ENCODE results near the gene ROR1. TPM values are rescaled to one million over a fixed set of nuclear protein-coding genes. Genes with fewer than 3 reads are reported as not detected.

Gene ROR1
- total RNA-seq, 1 donor from 2014 or later = 6.7 TPM

DNA sequence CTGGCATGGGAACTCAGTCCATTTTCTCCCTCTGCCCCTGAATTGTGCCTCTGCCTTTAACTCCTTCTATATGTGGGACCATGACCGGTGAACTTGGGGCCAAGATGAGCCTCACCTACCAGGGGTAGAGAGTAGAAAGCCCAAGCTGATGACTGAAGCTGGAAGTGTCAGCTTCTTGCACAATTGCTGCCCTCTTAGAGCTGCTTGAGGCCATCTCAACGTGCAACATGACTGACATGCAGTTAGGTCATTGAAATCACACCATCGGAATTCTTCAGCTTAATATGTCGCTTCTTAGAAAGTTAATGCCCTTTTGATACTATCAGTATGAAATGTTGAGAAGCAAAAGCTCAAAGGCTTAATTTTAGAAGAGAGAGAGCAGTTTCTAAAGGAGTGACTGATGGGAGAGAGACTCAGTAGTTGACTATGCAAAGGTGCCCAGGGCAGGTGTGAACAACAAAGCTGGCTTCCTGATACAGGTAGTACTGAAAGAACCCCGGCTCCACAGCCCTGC, 340.3 kb downstream of the ROR1 start:
- Mint-ChIP-seq H3K27ac (ENCODE audit: unreplicated experiment) (no peak overlapping the region), H3K36me3 (ENCODE audit: low read depth, unreplicated experiment) (no peaks in the 10 kb centered on the region), H3K9me3 (ENCODE audit: unreplicated experiment) (no peaks in the 10 kb centered on the region), H3K4me1 (ENCODE audit: unreplicated experiment) (peaks cover 20% of the 10 kb centered on the region), H3K4me3 (ENCODE audit: unreplicated experiment) (no peak overlapping the region), H3K27me3 (ENCODE audit: unreplicated experiment) (peaks cover 1% of the 10 kb centered on the region)
- no peak for DNase-seq (ENCODE audit: low spot score)
- TF ChIP-seq, protein P1, sequence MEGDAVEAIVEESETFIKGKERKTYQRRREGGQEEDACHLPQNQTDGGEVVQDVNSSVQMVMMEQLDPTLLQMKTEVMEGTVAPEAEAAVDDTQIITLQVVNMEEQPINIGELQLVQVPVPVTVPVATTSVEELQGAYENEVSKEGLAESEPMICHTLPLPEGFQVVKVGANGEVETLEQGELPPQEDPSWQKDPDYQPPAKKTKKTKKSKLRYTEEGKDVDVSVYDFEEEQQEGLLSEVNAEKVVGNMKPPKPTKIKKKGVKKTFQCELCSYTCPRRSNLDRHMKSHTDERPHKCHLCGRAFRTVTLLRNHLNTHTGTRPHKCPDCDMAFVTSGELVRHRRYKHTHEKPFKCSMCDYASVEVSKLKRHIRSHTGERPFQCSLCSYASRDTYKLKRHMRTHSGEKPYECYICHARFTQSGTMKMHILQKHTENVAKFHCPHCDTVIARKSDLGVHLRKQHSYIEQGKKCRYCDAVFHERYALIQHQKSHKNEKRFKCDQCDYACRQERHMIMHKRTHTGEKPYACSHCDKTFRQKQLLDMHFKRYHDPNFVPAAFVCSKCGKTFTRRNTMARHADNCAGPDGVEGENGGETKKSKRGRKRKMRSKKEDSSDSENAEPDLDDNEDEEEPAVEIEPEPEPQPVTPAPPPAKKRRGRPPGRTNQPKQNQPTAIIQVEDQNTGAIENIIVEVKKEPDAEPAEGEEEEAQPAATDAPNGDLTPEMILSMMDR (IDR thresholded peaks at IDR 0.05; ENCODE audit: unreplicated experiment) = no peak

DNA sequence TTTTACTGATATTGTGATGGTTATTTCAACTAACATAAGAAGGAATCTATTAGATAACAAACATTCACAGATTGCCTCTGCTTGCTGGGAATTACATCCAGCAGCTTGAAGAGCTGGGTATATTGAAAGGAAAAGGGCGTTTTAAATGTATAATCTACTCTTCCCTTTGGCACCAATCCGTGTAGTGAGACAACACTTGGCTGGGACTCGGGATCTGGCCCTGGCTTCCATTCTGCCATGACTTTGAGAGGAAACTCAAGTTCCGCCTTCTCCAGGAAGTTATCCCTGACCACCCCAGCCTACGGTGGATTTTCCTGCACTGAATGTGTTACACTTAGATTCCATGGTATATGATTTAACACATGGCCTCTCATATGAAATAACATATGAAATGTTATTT, 342.7 kb downstream of the ROR1 start:
- TF ChIP-seq, protein P1 (IDR thresholded peaks at IDR 0.05; ENCODE audit: unreplicated experiment) = no peak
- DNase-seq (ENCODE audit: low spot score) = no peak
- Mint-ChIP-seq H3K4me1 (ENCODE audit: unreplicated experiment) (peaks cover 10% of the 10 kb centered on the region), H3K27ac (ENCODE audit: unreplicated experiment) (no peak overlapping the region), H3K27me3 (ENCODE audit: unreplicated experiment) (no peaks in the 10 kb centered on the region), H3K36me3 (ENCODE audit: low read depth, unreplicated experiment) (no peaks in the 10 kb centered on the region), H3K9me3 (ENCODE audit: unreplicated experiment) (no peaks in the 10 kb centered on the region), H3K4me3 (ENCODE audit: unreplicated experiment) (no peak overlapping the region)

DNA sequence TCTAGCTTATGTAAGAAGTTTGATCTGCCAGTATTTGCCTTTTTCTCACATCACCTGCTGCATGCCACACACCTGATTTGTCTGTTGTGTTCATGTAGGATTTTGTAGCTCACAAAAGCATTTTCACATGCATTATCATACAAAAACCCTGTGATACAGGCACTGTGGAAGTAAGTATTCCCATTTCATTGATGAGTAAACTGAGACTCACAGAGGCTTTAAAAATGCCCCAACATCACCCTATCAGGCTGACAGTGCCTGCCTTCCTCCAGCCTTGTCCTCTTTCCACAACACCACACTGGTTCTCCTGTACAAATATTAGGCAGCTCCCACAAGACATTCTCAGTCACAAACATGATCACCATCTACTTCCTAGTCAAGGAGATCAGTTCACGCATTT, 343.7 kb downstream of the ROR1 start:
- Mint-ChIP-seq H3K27ac (ENCODE audit: unreplicated experiment) (no peak overlapping the region), H3K4me1 (ENCODE audit: unreplicated experiment) (peaks cover 10% of the 10 kb centered on the region), H3K27me3 (ENCODE audit: unreplicated experiment) (no peaks in the 10 kb centered on the region), H3K9me3 (ENCODE audit: unreplicated experiment) (no peaks in the 10 kb centered on the region), H3K4me3 (ENCODE audit: unreplicated experiment) (no peak overlapping the region), H3K36me3 (ENCODE audit: low read depth, unreplicated experiment) (no peaks in the 10 kb centered on the region)
- DNase-seq (ENCODE audit: low spot score) = no peak
- TF ChIP-seq, protein P1 (IDR thresholded peaks at IDR 0.05; ENCODE audit: unreplicated experiment) = no peak

DNA sequence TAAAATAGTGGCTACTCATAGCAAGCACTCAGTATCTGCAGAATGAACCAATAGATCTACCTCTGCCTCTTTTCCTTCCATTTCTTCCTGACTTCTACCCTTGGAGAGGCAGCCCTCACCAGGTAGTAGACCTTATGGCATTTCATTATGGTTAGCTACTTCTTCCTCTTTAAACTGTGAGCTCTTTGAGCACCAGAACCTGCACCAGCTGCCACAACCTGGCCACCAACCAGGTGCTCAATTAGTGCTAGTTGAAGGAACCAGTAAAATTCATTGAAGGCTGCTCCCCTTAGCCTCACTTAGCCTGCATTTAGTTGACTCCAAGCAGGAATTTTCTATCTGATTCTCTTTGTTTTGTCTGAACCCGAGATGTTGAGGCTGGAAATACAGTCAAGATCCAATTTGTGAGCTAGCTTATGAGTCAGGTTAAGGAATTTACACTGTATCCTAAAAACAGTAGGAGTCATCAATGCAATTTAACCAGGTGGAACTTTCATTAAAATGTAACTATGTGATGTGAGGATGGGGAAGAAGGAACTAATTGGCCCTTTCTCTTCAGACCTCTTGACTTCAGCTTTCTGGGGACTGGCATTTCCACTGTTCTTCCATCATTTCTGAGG, 348.1 kb downstream of the ROR1 start:
- no peak overlapping the region for H3K4me3 Mint-ChIP-seq (ENCODE audit: unreplicated experiment)
- no peaks in the 10 kb centered on the region for H3K27me3 Mint-ChIP-seq (ENCODE audit: unreplicated experiment)
- TF ChIP-seq, protein P1 (IDR thresholded peaks at IDR 0.05; ENCODE audit: unreplicated experiment) = no peak
- no peak overlapping the region for H3K27ac Mint-ChIP-seq (ENCODE audit: unreplicated experiment)
- H3K9me3 Mint-ChIP-seq (ENCODE audit: unreplicated experiment) = no peaks in the 10 kb centered on the region
- H3K36me3 Mint-ChIP-seq (ENCODE audit: low read depth, unreplicated experiment) = no peaks in the 10 kb centered on the region
- H3K4me1 Mint-ChIP-seq (ENCODE audit: unreplicated experiment) = peaks cover 16% of the 10 kb centered on the region
- DNase-seq (ENCODE audit: low spot score) = no peak

DNA sequence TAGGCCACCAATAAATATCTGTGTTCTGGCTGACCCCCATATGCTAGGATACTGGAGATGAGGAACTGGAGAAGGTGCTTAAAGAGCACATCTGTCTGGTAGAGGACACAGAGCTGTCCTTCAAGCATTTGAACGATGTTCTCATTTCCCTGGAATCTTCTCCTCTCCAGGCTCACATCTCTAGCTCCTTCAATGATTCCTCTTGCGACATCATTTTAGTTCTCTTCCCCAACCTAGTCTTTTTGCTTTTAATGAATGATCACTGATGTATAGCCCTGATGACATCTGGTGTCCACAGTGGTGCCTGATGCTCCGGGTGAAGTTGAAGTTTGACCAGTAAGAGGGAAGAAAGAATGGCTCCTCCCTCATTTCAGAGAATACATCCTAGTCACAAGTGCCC, 348.8 kb downstream of the ROR1 start:
- H3K27ac Mint-ChIP-seq (ENCODE audit: unreplicated experiment) = no peak overlapping the region

More for the DNA sequence above, 348.8 kb downstream of the ROR1 start:
- TF ChIP-seq, protein P1 (IDR thresholded peaks at IDR 0.05; ENCODE audit: unreplicated experiment) = no peak
- Mint-ChIP-seq H3K27me3 (ENCODE audit: unreplicated experiment) (no peaks in the 10 kb centered on the region), H3K36me3 (ENCODE audit: low read depth, unreplicated experiment) (no peaks in the 10 kb centered on the region), H3K4me3 (ENCODE audit: unreplicated experiment) (no peak overlapping the region), H3K9me3 (ENCODE audit: unreplicated experiment) (no peaks in the 10 kb centered on the region), H3K4me1 (ENCODE audit: unreplicated experiment) (peaks cover 15% of the 10 kb centered on the region)
- DNase-seq (ENCODE audit: low spot score) = no peak
